Testis (tissue), 3 donors: Measurements from ENCODE around the gene RNF212. TPM values are rescaled to one million over a fixed set of nuclear protein-coding genes. Genes with fewer than 3 reads are reported as not detected.

Experiments
- DNase-seq: peaks from one replicate; pipeline ENCODE4 v3.0.0-alpha.2; 2019
- H3K27ac ChIP-seq, 2 donors: fragments of 200-600 bp; sonication (generic); one replicate each; pipeline ENCODE4 v1.5.1; 2019
- H3K27me3 ChIP-seq: fragments of 200-600 bp; sonication (generic); one replicate; pipeline ENCODE4 v1.5.1; 2019
- H3K36me3 ChIP-seq: fragments of 200-600 bp; sonication (generic); one replicate; pipeline ENCODE4 v1.5.1; 2017; ENCODE audit warnings: low read depth; ENCODE audit errors: missing control alignments
- H3K4me1 ChIP-seq: fragments of 200-600 bp; sonication (generic); one replicate; pipeline ENCODE4 v1.5.1; 2019
- H3K4me3 ChIP-seq, 2 donors: fragments of 200-600 bp; sonication (generic); one replicate each; pipeline ENCODE4 v1.5.1; 2017 to 2019
- H3K9me3 ChIP-seq: fragments of 200-600 bp; sonication (generic); one replicate; pipeline ENCODE4 v1.5.1; 2017
- POLR2A ChIP-seq: fragments of 450-650 bp; IDR thresholded peaks from one replicate; pipeline ENCODE4 v1.6.1; 2017; ENCODE audit warnings: antibody characterized with exemption, mild to moderate bottlenecking, moderate library complexity
- WGBS, 2 donors: methylation state at CpG; one replicate each; pipeline ENCODE4 v1.1.5; 2018; 5-methylcytosine and 5-hydroxymethylcytosine counted together
- intact Hi-C: fragments of 100-400 bp; cut with DNase I; formaldehyde crosslinking; loops from one replicate; pipeline ENCODE4 v1.15.1; 2023; ENCODE audit warnings: low total_unique reads
- polyA plus RNA-seq: library from polyadenylated mRNA; stranded (reverse); fragments of 350-450 nt; fragmentation: Illumina TruSeq; extraction: RNeasy Lipid Tissue Mini Kit (QIAGEN cat#74804); gene quantifications from one replicate; pipeline ENCODE4 v1.2.3, GENCODE V29; 2014; ENCODE audit warnings: low read depth, low replicate concordance; ENCODE audit not compliant: insufficient read depth
- total RNA-seq, 2 donors: library from RNA; depleted of rRNA; stranded (reverse); fragments of >200 nt; gene quantifications; one replicate each; pipeline ENCODE4 v1.2.3, GENCODE V29; 2016
- TF ChIP-seq, protein P1 (sequence below), 3 experiments: fragments of 450-650 bp in 2 of 3; fragments of 200-600 bp in 1 of 3; sonication (generic) in 1 of 3; IDR thresholded peaks; one replicate each; pipeline ENCODE4 v1.5.1; 2016 to 2019; ENCODE audit warnings: antibody characterized with exemption in 3 of 3, mild to moderate bottlenecking in 2 of 3, moderate library complexity in 1 of 3

RNF212 gene
- total and polyA plus RNA-seq, 3 donors from 2014 or later, result 21.0 to 40.3 (median 33.6) TPM

DNA sequence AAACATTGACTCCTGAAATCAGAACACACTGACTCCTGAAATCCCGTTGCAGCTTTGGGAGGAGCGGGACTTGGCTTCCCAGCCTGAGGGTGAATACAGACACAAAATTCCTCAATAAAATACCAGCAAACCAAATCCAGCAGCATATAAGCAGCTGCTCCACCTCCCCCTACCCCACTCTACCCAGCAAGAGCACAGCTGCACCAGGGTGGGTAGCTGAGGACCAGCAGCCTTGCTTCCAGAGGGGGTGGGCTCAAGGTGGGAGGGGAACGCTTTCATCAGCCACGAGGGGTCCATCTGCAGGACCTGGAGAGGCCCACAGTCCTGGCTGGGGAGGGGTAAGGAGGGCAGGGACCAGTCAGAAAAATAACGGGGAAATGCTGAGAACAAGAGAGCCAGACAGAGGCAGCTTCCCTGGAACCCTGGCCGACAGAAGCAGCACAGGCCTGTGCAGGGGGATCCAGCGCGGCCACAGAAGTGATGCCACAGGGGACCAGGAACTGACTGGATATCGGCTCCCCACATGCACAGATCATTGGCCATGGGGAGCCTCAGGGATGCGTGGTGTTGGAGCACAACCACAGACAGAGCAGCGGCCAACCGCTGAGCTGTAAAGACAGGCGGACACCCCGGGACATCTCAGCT, 52.2 kb downstream of the RNF212 start:
- Histone ChIP-seq H3K36me3 (no peaks in the 10 kb centered on the region), H3K27ac (no peak overlapping the region), H3K9me3 (no peaks in the 10 kb centered on the region), H3K27me3 (no peaks in the 10 kb centered on the region), H3K4me1 (no peaks in the 10 kb centered on the region), H3K4me3 (no peak overlapping the region)
- WGBS, 2 donors, result 68 to 82% methylated on average over 10 to 14 of the region's 14 CpGs
- intact Hi-C loops, result no loop called here
- DNase-seq, result no peak
- no peak for TF ChIP-seq POLR2A
- TF ChIP-seq, protein P1, sequence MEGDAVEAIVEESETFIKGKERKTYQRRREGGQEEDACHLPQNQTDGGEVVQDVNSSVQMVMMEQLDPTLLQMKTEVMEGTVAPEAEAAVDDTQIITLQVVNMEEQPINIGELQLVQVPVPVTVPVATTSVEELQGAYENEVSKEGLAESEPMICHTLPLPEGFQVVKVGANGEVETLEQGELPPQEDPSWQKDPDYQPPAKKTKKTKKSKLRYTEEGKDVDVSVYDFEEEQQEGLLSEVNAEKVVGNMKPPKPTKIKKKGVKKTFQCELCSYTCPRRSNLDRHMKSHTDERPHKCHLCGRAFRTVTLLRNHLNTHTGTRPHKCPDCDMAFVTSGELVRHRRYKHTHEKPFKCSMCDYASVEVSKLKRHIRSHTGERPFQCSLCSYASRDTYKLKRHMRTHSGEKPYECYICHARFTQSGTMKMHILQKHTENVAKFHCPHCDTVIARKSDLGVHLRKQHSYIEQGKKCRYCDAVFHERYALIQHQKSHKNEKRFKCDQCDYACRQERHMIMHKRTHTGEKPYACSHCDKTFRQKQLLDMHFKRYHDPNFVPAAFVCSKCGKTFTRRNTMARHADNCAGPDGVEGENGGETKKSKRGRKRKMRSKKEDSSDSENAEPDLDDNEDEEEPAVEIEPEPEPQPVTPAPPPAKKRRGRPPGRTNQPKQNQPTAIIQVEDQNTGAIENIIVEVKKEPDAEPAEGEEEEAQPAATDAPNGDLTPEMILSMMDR (IDR thresholded peaks at IDR 0.05), result no peak

DNA sequence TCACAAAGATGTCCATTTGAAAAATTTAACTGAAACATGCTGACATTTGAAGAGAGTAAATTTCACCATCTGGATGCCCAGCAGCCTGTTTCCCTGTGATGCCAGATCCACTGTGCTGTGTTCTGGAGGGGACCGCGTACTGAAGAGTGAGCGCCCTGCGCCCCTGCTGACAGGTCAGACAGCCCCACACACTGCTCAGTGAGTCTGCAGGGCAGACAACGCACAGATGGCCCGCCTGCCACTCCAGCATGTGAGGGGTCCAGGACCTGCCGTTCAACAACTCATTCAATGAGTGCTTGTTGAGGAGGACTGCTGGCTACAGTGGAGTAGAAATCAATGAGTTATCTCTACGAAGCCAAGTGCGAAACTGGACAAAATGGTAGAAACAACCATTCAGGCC, 52.7 kb downstream of the RNF212 start:
- no peak for DNase-seq
- intact Hi-C loops, result no loop called here
- no peaks in the 10 kb centered on the region for H3K9me3 ChIP-seq
- H3K4me3 ChIP-seq, result no peak overlapping the region
- H3K27me3 ChIP-seq, result no peaks in the 10 kb centered on the region
- WGBS, 2 donors, result 93 to 94% methylated on average over 9 of the region's 9 CpGs
- TF ChIP-seq, protein P1 (IDR thresholded peaks at IDR 0.05), result no peak
- TF ChIP-seq POLR2A, result no peak
- H3K36me3 ChIP-seq, result no peaks in the 10 kb centered on the region
- no peaks in the 10 kb centered on the region for H3K4me1 ChIP-seq
- no peak overlapping the region for H3K27ac ChIP-seq

DNA sequence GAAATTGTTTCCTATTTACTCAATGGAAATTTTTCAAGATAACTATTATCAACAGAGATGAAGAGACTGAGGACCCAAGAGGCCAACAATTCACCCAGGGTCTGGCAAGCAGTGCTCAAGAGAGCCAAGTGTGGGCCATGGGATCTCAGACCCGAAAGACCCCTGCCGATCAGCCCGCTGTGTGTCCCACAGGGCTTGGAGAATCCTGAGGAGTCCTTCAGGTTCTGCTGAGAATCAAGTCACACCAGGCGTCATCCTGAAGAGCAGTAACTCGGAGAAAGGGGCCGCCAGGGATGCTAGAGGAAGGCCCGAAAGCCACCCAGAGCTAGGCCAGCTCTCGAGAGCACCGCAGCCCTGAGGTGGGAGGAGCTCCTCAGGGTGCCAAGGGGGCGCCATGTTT, 53.2 kb downstream of the RNF212 start:
- TF ChIP-seq, protein P1 (IDR thresholded peaks at IDR 0.05), result no peak
- TF ChIP-seq POLR2A, result no peak
- H3K4me3 ChIP-seq, result no peak overlapping the region
- 69 to 74% methylated on average over 9 to 10 of the region's 10 CpGs for WGBS, 2 donors
- intact Hi-C loops, result no loop called here
- no peaks in the 10 kb centered on the region for H3K27me3 ChIP-seq
- no peak overlapping the region for H3K27ac ChIP-seq
- H3K36me3 ChIP-seq, result no peaks in the 10 kb centered on the region
- DNase-seq, result no peak
- no peaks in the 10 kb centered on the region for H3K4me1 ChIP-seq
- H3K9me3 ChIP-seq, result no peaks in the 10 kb centered on the region

DNA sequence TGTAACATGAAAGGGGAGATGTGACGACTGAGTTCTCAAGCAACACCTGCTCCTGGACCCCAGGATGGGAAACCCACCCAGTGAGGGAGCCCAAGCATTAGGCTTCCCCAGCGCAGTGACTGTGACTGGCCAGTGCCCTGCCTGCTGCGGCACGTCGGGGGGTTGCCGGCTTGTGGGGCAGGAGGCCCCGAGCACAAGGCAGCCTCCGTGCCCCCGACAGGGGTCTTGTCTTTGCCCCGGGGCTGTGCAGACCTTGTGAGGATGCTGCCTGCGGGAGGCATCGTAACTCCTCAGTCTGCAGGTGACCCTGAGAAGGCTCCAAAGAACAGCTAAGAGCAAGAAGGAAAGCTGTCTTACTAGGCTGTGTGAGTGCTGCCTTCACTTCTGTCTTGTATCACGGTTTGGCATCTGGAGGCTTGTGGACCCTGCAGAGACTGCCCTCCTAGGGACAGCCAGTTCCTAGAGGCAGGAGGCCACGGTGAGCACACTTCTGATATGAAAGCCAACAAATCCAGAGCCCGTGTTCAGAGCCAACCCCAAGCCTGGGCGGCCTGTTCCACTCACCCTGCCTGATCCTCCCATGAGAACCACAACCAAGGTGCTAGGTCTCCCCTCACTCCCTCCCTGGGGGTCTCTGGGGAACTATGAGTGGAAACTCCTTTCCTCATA, 54.2 kb downstream of the RNF212 start:
- intact Hi-C loops, result no loop called here
- H3K27ac ChIP-seq, result no peak overlapping the region
- no peak overlapping the region for H3K4me3 ChIP-seq
- H3K27me3 ChIP-seq, result no peaks in the 10 kb centered on the region
- no peak for TF ChIP-seq POLR2A
- TF ChIP-seq, protein P1 (IDR thresholded peaks at IDR 0.05), result no peak
- no peaks in the 10 kb centered on the region for H3K9me3 ChIP-seq
- 62 to 75% methylated on average over 16 of the region's 16 CpGs for WGBS, 2 donors
- no peaks in the 10 kb centered on the region for H3K36me3 ChIP-seq
- no peaks in the 10 kb centered on the region for H3K4me1 ChIP-seq
- no peak for DNase-seq
